Epithelial cell of prostate (primary cell): ENCODE data around the gene EXD3.
"Not testable (repeated sequence)": the region's sequence is repeated elsewhere in the genome, so short reads cannot be mapped to it uniquely, and the experiment has no call there.

Source experiments
- DNase-seq: peaks from one replicate; pipeline ENCODE4 v3.0.0-alpha.2; 2011; ENCODE audit warnings: low read depth, low spot score
- H3K27ac ChIP-seq: fragments of 450-650 bp; 2 replicates; pipeline ENCODE4 v1.5.1; 2017; ENCODE audit warnings: mild to moderate bottlenecking

EXD3 gene

DNA sequence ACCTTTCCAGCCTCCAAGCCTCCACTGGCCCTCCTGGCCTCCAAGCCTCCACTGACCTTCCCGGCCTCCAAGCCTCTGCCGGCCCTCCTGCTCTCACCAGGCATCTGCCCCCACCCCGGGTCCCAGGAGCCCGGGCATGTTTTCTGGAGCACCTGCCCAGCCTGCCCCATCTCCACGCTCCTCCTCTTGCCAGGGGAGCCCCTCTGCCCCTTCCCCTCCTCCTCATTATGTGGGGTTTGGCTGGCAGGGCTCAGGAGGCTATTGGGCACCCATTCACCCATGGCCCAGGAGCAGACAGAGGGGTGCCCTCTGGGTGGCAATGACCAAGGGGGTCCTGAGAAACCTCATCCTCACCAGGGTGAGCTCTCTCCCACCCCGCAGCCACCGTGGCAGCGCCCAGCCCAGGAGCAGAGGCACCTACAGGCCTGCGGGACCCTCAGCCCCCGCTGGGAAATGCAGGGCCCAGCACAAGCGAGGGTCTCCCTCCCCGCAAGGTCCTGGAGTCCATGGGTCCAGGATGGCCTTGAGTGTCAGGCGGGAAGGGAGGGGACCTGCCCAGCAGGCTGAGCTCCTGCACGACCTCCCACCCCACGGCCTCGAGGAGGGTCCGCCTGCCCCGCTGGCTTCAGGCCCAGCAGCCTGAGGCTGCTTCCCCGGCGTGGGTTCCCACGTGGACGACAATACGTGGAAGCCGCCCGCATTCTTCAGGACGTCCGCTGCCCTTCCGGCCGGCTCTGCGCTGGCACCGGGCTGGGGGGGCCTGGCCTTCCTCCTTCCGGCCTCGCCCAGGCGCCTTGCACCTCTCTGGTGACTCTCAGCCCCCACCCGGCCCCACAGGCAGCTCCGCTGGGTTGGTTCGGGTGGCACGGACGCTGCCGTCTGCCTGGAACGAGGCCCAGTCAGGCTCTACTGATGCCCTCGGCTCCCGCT lies 69.5 kb downstream of the EXD3 start:
- H3K27ac ChIP-seq: no peak overlapping the region
- DNase-seq: no peak

DNA sequence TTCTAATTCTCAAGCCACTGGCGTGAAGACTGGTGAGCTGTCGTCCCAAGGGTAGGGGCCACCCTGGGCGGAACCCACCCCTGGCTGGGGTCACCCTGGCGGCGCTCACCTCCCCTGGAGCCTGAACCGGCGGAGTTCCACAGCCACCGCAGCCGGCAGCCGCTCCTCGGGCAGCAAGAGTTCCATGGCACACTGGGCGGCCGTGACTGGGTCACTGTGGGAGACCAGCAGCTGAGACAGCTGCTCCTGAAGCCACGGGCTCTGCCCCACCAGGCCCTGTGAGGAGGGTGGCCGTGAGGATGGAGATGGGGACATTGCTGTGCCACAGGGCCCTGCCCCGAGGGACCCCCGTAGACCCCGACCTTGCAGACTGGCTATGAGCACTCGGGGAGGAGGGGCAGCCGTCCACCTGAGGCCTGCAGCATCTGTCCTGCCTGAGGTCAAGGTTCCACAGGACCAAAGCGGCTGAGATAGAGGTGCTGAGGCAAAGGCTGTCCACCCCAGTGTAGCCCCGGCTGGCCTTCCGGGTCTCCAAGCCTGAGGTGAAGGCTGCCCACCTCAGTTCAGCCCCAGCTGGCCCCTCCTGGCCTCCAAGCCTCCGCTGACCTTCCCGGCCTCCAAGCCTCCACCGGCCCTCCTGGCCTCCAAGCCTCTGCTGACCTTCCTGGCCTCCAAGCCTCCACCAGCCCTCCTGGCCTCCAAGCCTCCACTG lies 70.3 kb downstream of the EXD3 start:
- no peak overlapping the region for H3K27ac ChIP-seq
- no peak for DNase-seq

DNA sequence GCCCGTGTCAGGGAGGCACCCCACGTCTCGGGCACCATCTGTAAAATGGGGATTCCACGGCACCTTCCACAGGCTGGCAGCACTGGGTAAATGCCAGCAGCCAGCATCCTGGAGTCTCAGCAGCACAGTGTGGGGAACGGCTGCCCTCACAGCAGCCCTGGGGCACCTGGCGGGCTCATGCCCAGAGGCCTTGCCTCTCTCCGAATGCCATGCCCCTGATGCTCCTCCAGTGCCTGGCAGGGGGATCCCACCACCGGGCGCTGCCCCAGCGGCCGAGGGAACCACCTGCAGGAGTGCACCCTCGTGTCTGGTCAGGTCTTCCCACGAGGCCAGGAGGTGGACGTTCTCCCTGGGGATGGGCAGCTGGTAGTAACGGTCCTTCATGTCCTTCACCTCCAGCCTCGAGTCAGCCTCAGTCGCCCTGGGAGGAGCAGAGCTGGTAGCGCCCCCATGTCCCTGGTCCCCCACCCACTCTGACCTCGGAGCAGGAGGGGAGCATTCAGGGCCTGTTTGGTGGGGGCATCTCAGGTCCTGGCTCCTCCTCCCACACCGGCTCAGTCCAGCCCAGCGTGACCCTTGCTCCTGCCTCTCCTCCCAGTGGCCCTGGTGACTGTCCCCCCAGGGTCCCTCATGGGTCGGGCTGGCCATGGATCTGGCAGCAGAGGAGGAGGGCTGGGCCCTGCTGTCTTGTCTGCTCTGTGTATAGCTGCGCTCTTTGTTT lies 71.0 kb downstream of the EXD3 start:
- no peak for DNase-seq
- H3K27ac ChIP-seq: no peak overlapping the region

DNA sequence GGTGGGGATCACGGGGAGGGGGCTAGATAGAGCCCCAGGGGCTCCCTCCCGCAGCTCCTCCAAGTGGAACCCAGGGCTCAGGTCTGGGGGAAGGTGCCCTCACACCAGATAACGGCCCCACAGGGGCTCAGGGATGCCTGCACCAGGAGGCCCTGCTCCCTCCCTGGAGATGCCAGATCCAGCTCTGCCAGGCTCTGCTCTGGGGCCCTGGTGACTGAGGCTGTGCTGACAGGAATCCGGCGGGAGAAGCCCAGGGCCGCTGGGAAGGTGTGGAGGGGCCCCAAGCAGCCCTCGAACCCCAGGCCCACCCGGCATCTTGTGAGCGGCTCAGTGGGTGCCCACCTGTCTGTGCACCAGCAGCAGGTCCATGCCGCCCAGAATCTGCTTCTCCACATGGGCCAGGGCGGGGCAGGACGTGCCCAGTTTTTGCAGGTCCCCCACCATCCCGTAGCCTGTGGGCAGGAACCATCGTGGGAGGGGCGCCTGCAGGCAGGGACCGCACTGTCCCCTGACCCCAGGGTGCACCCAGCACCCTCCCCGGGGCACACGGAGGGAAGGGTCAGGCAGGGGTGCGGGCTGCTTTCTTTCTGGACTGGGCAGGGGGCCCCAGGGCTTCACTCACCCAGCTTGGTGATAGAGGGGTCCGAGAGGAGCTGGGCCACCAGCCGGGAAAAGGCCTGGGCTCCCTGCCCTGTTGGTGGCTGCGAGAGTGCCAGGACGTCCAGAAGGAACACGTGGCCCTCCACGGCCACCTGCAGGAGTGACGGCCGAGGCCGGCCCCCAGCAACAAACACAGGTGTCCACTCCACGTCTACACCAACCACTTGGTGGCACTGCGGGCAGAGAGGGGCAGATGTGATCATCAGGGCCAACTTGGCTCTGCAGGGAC lies 72.0 kb downstream of the EXD3 start:
- DNase-seq: no peak
- H3K27ac ChIP-seq: no peak overlapping the region

DNA sequence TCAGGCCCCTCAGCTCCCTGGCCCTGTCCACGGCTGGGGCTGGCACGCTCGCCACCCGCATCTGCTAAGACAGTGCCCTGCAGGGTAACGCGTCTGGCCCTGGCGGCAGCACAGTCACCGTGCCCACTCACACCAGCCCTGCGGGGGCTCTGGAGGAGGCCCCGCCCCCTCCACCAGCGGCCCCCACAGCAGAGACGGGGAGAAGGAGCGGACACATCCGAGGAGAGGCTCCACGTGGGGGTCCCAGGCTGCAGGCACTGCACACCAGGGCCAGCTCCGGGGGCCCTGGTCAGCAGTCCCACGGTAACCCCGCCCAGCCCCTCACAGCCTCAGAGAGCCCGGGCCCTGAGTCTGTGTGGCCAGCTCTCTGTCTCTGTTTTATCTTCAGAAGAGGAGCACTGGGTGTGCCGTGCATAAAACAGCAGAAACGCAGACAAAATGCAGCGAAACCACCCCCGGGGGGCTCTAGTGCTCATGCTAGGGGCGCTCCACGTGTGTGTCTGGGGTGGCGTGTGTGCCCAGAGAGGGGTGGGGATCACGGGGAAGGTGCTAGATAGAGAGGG lies 73.4 kb downstream of the EXD3 start:
- DNase-seq: no peak
- H3K27ac ChIP-seq: no peak overlapping the region

DNA sequence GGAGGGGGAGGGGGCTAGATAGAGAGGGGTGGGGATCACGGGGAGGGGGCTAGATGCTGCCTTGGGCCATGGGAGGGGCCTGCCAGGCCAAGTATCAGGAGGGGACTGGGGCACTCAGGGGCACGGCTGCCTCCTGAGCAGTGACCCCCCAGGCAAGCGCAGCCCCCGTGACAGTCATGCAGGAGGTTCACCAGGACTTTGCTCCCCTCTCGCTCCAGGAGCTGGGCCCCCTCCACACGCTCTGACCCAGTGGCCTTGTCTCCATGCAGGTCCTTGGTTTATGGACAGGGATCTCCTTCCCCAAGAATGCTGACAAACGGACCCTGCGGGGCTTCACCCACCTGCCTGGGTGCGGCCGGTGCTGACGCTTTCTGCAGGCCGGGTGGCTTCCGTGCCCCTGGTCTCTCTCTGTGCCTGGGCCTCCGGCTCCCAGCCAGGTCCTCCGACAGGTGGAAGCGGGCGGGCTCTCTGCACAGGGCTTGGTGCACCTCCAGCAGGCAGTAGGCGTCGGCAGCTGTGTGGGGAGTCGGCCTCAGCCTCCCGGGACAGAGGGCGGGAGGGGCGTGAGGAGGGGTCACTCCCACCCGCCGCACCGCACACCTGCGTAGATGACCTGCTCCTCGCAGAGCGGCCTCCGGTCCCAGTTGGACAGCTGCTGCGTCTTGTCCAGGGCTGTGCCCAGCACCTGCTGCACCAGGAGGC lies 74.0 kb downstream of the EXD3 start:
- no peak for DNase-seq
- no peak overlapping the region for H3K27ac ChIP-seq

DNA sequence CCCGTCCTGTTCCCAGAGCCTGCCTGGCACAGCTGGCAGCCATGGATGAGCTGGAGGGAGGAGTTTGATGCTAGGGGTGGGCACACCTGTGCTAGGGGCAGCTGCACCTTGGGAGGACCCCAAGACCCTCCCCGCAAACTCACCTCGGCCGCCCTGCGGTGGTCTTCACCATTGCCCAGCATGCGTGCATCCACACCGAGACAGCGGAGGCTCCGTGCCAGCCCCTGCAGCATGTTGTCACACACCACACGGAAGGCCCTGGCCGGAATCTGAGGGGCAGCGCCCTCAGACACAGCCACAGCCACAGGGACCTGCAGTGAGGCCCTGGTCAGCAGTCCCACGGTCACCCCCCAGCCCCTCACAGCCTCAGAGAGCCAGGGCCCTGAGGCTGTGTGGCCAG lies 75.0 kb downstream of the EXD3 start:
- H3K27ac ChIP-seq: no peak overlapping the region
- no peak for DNase-seq

DNA sequence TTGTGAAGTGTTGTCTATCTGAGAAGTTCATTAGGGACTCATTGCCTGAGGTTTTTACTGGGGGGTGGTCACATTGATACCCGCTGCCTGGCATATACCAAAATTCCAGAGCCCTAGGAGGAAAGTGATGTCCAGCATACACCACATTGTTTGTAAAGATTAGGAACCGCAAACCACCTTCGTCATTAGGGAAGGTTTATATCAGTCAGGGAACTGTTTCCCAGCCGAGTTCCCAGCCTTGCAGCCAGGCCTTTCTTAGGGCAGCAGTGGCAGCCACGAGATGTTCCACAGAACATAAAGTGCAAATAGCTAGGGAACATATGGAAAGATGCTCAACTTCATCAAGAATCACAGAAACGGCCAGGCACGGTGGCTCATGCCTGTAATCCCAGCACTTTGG lies 80.5 kb downstream of the EXD3 start:
- H3K27ac ChIP-seq: no peak overlapping the region
- DNase-seq: no peak

DNA sequence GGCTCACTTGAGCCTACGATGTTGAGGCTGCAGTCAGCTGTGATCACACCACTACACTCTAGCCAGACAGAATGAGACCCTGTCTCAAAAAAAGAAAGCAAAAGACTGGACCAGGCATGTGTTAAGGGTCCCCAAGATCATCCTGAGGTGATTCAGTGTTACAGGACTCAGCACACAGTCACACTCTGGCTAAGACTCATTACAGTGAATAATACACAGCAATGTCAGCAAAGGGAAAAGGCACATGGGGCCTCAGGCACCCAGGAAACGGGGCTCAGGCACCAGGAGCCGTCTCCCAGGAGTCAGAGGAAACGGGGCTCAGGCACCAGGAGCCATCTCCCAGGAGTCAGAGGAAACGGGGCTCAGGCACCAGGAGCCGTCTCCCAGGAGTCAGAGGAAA lies 81.7 kb downstream of the EXD3 start:
- no peak for DNase-seq
- H3K27ac ChIP-seq: no peak overlapping the region

DNA sequence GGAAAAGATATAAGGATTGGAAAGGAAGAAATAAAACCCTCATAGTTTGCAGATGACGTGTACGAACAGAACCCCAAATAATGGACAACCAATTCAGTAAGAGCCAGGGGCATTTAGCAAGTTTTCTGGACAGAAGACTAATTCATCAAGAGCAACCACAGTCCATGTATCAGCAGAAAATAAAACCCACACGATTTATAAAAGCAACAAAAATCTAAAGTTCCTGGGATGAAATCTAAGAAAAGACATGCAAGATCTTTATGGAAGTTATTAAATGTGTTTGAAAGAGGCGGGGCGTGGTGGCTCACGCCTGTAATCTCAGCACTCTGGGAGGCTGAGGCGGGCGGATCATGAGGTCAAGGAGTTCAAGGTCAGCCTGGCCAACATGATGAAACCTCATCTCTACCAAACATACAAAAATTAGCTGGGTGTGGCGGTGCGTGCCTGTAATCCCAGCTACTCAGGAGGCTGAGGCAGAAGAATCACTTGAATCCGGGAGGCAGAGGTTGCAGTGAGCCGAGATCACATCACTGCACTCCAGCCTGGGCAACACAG lies 83.0 kb downstream of the EXD3 start:
- not testable (repeated sequence) for H3K27ac ChIP-seq, DNase-seq

DNA sequence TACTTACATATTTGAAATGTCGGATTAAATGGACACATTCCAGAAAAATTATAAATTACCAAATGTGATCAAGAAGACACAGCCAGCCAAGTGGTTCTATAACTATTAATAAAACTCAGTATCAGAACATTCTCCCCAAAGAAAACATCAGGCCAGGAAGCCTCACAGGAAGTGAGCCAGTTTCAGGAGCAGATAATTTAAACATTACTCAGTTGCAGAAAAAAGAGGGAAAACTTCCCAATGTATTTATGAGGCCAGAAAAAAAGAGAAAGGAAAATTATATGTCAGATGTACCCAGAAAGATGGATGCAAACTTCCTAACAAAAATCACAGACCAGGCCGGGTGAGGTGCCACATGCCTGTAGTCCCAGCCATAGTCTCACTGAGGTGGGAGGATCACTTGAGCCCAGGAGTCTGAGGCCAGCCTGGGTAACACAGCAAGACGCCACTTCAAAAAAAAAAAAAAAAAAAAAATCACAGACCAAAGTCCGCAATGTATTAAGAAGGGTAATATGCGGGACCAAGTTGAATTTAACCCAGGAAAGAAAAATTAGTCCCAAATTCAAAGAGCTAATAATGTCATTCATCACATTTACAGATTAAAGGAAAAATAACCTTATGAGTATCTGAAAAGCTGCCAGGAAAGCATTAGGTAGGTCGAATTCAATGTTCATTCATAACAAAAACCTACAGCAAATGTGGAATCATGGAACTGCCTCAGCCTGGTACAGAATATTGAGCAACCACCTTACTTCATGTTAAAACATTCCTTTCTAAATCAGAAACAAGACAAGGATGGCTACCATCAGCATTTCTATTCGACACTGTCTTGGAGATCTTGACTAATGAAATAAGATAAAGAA lies 83.7 kb downstream of the EXD3 start:
- no peak for DNase-seq
- no peak overlapping the region for H3K27ac ChIP-seq

DNA sequence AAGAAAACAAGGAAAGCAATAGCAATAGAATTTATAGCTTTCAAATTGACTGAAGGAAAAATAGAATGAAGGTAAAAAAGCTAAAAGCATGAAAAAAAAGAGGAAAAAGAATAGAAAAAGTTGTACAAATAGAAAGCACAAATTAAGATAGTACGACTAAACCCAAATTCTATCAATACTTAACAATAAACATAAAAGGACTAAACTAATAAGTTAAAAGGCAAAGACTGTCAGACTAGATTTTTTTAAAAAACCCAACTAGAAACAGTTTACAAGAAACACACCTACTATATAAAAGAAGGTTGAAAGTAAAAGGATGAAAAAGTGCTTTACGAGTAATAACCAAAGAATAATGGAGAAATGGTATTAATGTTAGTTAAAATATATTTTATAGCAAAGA lies 86.2 kb downstream of the EXD3 start:
- no peak for DNase-seq
- no peak overlapping the region for H3K27ac ChIP-seq

DNA sequence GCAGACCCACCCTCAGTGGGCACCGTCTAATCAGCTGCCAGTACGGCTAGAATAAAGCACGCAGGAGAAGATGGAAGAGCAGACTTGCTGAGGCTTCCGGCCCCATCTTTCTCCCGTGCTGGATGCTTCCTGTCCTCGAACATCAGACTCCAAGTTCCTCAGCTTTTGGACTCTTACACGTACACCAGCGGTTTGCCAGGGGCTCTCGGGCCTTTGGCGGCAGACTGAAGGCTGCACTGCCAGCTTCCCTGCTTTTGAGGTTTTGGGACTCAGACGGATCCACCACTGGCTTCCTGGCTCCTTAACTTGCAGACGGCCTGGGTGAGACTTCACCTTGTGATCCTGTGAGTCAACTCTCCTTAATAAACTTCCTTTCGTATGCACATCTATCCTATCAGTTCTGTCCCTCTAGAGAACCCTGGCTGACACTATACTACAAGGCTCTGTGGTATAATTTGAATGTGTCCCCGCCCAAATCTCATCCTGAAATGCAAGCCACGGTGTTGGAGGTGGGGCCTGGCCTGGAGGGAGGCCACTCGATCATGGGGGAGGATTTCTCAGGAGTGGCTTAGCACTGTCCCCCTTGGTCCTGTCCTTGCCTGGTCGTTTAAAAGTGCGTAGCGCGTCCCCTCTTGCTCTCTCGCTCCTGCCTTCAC lies 89.8 kb downstream of the EXD3 start:
- no peak overlapping the region for H3K27ac ChIP-seq
- no peak for DNase-seq

DNA sequence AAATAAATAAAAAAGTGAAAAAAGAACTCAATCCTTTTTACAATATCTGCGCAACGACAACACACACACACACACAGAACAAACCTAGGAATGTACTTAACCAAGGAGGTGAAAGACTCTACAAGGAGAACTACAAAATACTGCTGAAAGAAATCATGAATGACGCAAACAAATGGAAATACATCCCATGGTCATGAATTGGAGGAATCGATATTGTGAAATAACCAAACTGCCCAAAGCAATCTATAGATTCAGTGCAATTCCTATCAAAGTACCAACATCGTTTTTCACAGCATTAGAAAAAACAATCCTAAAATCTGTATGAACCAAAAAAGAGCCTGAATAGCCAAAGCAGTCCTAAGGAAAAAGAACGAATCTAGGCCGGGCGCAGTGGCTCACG lies 91.0 kb downstream of the EXD3 start:
- no peak overlapping the region for H3K27ac ChIP-seq
- no peak for DNase-seq

DNA sequence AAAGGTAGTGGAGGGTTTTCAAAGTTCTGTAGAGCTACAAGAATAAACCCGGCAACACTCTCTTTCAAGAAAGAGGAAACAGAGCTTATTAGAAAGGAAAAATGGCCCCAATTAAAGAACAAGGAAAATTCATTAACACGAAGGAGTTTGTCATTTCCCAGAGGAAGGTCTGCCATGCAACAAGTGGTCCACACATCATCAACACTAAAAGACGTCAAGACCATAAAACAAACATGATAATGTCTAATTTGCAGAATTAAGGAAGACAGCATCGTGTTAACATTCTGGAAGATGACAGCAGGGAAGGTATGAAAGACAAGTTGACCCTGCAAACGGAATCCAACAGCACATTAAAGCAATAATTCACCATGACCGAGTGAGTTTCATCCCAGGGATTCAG lies 92.3 kb downstream of the EXD3 start:
- DNase-seq: no peak
- no peak overlapping the region for H3K27ac ChIP-seq

DNA sequence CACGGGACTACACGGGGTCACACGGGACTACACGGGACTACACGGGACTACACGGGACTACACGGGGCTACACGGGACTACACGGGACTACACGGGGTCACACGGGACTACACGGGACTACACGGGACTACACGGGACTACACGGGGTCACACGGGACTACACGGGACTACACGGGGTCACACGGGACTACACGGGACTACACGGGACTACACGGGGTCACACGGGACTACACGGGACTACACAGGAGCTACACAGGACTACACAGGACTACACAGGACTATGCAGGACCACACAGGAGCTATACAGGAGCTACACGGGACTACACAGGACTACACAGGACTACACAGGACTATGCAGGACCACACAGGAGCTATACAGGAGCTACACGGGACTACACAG lies 93.4 kb downstream of the EXD3 start:
- not testable (repeated sequence) for DNase-seq, H3K27ac ChIP-seq
